COLO668 (cell line): Measurements from ENCODE around the gene PMAIP1.

ENCODE experiments used
- DNase-seq: peaks from one replicate; lab custom pipeline; 2025; ENCODE audit not compliant: unreplicated experiment; lab: John Stamatoyannopoulos, UW

PMAIP1 gene

GRCh38 chr18:59911600-59911999 lies 11.8 kb downstream of the PMAIP1 start:
- no peak for DNase-seq

GRCh38 chr18:59912007-59912550 lies 12.3 kb downstream of the PMAIP1 start:
- no peak for DNase-seq

- DNase-seq, result no peak
Measured at GRCh38 chr18:59915606-59916005, 15.8 kb downstream of the PMAIP1 start.

- no peak for DNase-seq
Measured at GRCh38 chr18:59916746-59917145, 16.9 kb downstream of the PMAIP1 start.

- no peak for DNase-seq
Measured at GRCh38 chr18:59917422-59917821, 17.6 kb downstream of the PMAIP1 start.

GRCh38 chr18:59918320-59918755 lies 18.5 kb downstream of the PMAIP1 start:
- DNase-seq, result peak; percentile 90

GRCh38 chr18:59918997-59919396 lies 19.2 kb downstream of the PMAIP1 start:
- DNase-seq, result no peak

GRCh38 chr18:59921384-59921891 lies 21.6 kb downstream of the PMAIP1 start:
- no peak for DNase-seq

GRCh38 chr18:59923539-59924196 lies 23.9 kb downstream of the PMAIP1 start:
- no peak for DNase-seq

- DNase-seq, result no peak
Measured at GRCh38 chr18:59926131-59926530, 26.3 kb downstream of the PMAIP1 start.

GRCh38 chr18:59927246-59927825 lies 27.5 kb downstream of the PMAIP1 start:
- no peak for DNase-seq

GRCh38 chr18:59928201-59928600 lies 28.4 kb downstream of the PMAIP1 start:
- no peak for DNase-seq

GRCh38 chr18:59929621-59930295 lies 30.0 kb downstream of the PMAIP1 start:
- DNase-seq, result no peak

- no peak for DNase-seq
Measured at GRCh38 chr18:59932401-59932800, 32.6 kb downstream of the PMAIP1 start.

- DNase-seq, result no peak
Measured at GRCh38 chr18:59938676-59939075, 38.9 kb downstream of the PMAIP1 start.

GRCh38 chr18:59939127-59939526 lies 39.3 kb downstream of the PMAIP1 start:
- no peak for DNase-seq

GRCh38 chr18:59940068-59940467 lies 40.3 kb downstream of the PMAIP1 start:
- DNase-seq, result no peak

GRCh38 chr18:59941331-59941730 lies 41.5 kb downstream of the PMAIP1 start:
- DNase-seq, result no peak

GRCh38 chr18:59942601-59943000 lies 42.8 kb downstream of the PMAIP1 start:
- no peak for DNase-seq

GRCh38 chr18:59945544-59945943 lies 45.7 kb downstream of the PMAIP1 start:
- DNase-seq, result no peak

GRCh38 chr18:59950215-59950944 lies 50.6 kb downstream of the PMAIP1 start:
- DNase-seq, result no peak
